Measurements from ENCODE around the gene PRR14. TPM values are rescaled to one million over a fixed set of nuclear protein-coding genes. Genes with fewer than 3 reads are reported as not detected.
"Not testable (repeated sequence)": the region's sequence is repeated elsewhere in the genome, so short reads cannot be mapped to it uniquely, and the experiment has no call there.

The PRR14 gene
- polyA plus RNA-seq, 3 donors: 44.8 to 54.8 (median 46.6) TPM

GRCh38 chr16:30623536-30624283 is 27.1 kb upstream of the PRR14 start:
- DNase-seq (ENCODE audit: extremely low read depth in 1 of 11, low read depth in 9 of 11, low spot score in 4 of 11): no peak

GRCh38 chr16:30626236-30626635 is 24.5 kb upstream of the PRR14 start:
- no peak for DNase-seq (ENCODE audit: extremely low read depth in 1 of 11, low read depth in 9 of 11, low spot score in 4 of 11)

- peak in 10 of 11 donors; percentile 77 to 89 (median 84) for DNase-seq (ENCODE audit: extremely low read depth in 1 of 11, low read depth in 9 of 11, low spot score in 4 of 11)
Observed at GRCh38 chr16:30628628-30629540, 21.9 kb upstream of the PRR14 start.

- not testable (repeated sequence) for DNase-seq (ENCODE audit: extremely low read depth in 1 of 11, low read depth in 9 of 11, low spot score in 4 of 11)
Observed at GRCh38 chr16:30632454-30632853, 18.3 kb upstream of the PRR14 start.

GRCh38 chr16:30633526-30633925 is 17.2 kb upstream of the PRR14 start:
- no peak for DNase-seq (ENCODE audit: extremely low read depth in 1 of 11, low read depth in 9 of 11, low spot score in 4 of 11)

GRCh38 chr16:30636599-30636998 is 14.2 kb upstream of the PRR14 start:
- no peak for DNase-seq (ENCODE audit: extremely low read depth in 1 of 11, low read depth in 9 of 11, low spot score in 4 of 11)

GRCh38 chr16:30637139-30637538 is 13.6 kb upstream of the PRR14 start:
- DNase-seq (ENCODE audit: extremely low read depth in 1 of 11, low read depth in 9 of 11, low spot score in 4 of 11): not testable (repeated sequence)

GRCh38 chr16:30637944-30638343 is 12.8 kb upstream of the PRR14 start:
- DNase-seq (ENCODE audit: extremely low read depth in 1 of 11, low read depth in 9 of 11, low spot score in 4 of 11): no peak

- DNase-seq (ENCODE audit: extremely low read depth in 1 of 11, low read depth in 9 of 11, low spot score in 4 of 11): no peak
Observed at GRCh38 chr16:30641378-30641982, 9.3 kb upstream of the PRR14 start.

GRCh38 chr16:30644334-30644830 is 6.4 kb upstream of the PRR14 start:
- no peak for DNase-seq (ENCODE audit: extremely low read depth in 1 of 11, low read depth in 9 of 11, low spot score in 4 of 11)

GRCh38 chr16:30645727-30646126 is 5.0 kb upstream of the PRR14 start:
- DNase-seq (ENCODE audit: extremely low read depth in 1 of 11, low read depth in 9 of 11, low spot score in 4 of 11): no peak

GRCh38 chr16:30647274-30647571 is 3.5 kb upstream of the PRR14 start:
- DNase-seq (ENCODE audit: extremely low read depth in 1 of 11, low read depth in 9 of 11, low spot score in 4 of 11): no peak

GRCh38 chr16:30649725-30650368 is 913 bp upstream of the PRR14 start:
- no peak for DNase-seq (ENCODE audit: extremely low read depth in 1 of 11, low read depth in 9 of 11, low spot score in 4 of 11)

GRCh38 chr16:30651124-30652004 is 604 bp downstream of the PRR14 start:
- DNase-seq (ENCODE audit: extremely low read depth in 1 of 11, low read depth in 9 of 11, low spot score in 4 of 11): peak in 2 of 11 donors; percentile 33 to 34

GRCh38 chr16:30652005-30652296 is 1.2 kb downstream of the PRR14 start:
- no peak for DNase-seq (ENCODE audit: extremely low read depth in 1 of 11, low read depth in 9 of 11, low spot score in 4 of 11)

GRCh38 chr16:30652718-30653117 is 2.0 kb downstream of the PRR14 start:
- DNase-seq (ENCODE audit: extremely low read depth in 1 of 11, low read depth in 9 of 11, low spot score in 4 of 11): no peak

- DNase-seq (ENCODE audit: extremely low read depth in 1 of 11, low read depth in 9 of 11, low spot score in 4 of 11): no peak
Observed at GRCh38 chr16:30654856-30655255, 4.1 kb downstream of the PRR14 start.

GRCh38 chr16:30655815-30656347 is 5.1 kb downstream of the PRR14 start:
- no peak for DNase-seq (ENCODE audit: extremely low read depth in 1 of 11, low read depth in 9 of 11, low spot score in 4 of 11)

All from renal cortex interstitium (tissue), 11 donors.